Nephron progenitor cell (in vitro differentiated cells): ENCODE measurements around the gene TTLL12.

Source experiments
- DNase-seq: peaks from one replicate; pipeline ENCODE4 v3.0.0; 2021
- H3K27ac Mint-ChIP-seq: 2 replicates; pipeline ENCODE4 v1.8.0; 2021; ENCODE audit warnings: mild to moderate bottlenecking, moderate library complexity, mixed read lengths
- H3K27me3 Mint-ChIP-seq: 2 replicates; pipeline ENCODE4 v1.8.0; 2021; ENCODE audit warnings: mild to moderate bottlenecking, low read depth, mixed read lengths; ENCODE audit not compliant: poor library complexity
- H3K36me3 Mint-ChIP-seq: 2 replicates; pipeline ENCODE4 v1.8.0; 2021; ENCODE audit warnings: low read depth, mixed read lengths
- H3K4me1 Mint-ChIP-seq: 2 replicates; pipeline ENCODE4 v1.8.0; 2021; ENCODE audit warnings: mixed read lengths
- H3K4me3 Mint-ChIP-seq: 2 replicates; pipeline ENCODE4 v1.8.0; 2021; ENCODE audit warnings: mild to moderate bottlenecking, moderate library complexity, mixed read lengths
- H3K9me3 Mint-ChIP-seq: 2 replicates; pipeline ENCODE4 v1.8.0; 2021; ENCODE audit warnings: mild to moderate bottlenecking, moderate library complexity, mixed read lengths
- TF ChIP-seq, protein P1 (sequence below): fragments of 200-600 bp; sonication (generic); IDR thresholded peaks from 2 replicates; pipeline ENCODE4 v1.5.0; 2021; ENCODE audit warnings: antibody characterized with exemption

Gene TTLL12

DNA sequence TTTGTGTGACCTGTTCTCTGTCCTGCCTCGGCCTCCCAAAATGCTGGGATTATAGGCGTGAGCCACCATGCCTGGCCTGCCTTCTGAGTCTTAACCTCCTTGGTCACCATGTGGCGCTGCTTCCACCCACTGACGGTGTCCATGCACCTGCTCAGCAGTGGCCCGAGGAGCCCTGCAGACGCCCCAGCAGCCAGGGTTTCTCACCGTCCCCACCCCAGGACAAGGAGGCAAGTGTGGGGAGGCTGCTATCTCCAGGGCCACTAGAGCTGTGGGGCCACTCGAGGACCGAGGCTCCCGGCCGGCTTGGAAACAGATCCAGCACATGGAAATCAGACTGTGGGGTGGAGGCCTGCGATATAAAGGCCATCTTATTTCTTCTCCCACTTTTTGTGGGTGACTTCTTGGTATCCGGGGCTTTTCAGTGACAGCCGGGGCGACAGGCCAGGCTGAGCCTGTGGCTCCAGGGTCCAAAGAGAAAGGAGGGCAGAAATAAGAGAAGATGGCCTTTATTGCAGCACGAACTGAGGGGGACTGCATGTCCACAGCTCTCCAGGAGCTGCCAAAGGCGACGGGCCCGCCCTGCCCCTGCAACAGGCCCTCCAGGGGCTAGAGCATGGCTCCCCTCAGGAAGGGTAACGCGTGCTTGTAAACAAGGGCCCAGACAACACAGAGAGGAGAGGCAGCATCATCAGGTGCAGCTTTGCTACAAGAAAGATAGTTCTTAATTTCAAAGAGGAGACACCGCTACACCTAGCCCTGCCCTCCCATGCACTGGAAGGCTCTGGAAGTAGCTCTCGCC, 20.6 kb downstream of the TTLL12 start:
- TF ChIP-seq, protein P1, sequence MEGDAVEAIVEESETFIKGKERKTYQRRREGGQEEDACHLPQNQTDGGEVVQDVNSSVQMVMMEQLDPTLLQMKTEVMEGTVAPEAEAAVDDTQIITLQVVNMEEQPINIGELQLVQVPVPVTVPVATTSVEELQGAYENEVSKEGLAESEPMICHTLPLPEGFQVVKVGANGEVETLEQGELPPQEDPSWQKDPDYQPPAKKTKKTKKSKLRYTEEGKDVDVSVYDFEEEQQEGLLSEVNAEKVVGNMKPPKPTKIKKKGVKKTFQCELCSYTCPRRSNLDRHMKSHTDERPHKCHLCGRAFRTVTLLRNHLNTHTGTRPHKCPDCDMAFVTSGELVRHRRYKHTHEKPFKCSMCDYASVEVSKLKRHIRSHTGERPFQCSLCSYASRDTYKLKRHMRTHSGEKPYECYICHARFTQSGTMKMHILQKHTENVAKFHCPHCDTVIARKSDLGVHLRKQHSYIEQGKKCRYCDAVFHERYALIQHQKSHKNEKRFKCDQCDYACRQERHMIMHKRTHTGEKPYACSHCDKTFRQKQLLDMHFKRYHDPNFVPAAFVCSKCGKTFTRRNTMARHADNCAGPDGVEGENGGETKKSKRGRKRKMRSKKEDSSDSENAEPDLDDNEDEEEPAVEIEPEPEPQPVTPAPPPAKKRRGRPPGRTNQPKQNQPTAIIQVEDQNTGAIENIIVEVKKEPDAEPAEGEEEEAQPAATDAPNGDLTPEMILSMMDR, result no peak
- H3K27me3 Mint-ChIP-seq, result peaks cover 6% of the 10 kb centered on the region
- no peak for DNase-seq
- no peak overlapping the region for H3K4me3 Mint-ChIP-seq
- H3K27ac Mint-ChIP-seq, result no peak overlapping the region
- no peaks in the 10 kb centered on the region for H3K9me3 Mint-ChIP-seq
- H3K4me1 Mint-ChIP-seq, result peaks cover 14% of the 10 kb centered on the region
- H3K36me3 Mint-ChIP-seq, result peaks cover 15% of the 10 kb centered on the region

DNA sequence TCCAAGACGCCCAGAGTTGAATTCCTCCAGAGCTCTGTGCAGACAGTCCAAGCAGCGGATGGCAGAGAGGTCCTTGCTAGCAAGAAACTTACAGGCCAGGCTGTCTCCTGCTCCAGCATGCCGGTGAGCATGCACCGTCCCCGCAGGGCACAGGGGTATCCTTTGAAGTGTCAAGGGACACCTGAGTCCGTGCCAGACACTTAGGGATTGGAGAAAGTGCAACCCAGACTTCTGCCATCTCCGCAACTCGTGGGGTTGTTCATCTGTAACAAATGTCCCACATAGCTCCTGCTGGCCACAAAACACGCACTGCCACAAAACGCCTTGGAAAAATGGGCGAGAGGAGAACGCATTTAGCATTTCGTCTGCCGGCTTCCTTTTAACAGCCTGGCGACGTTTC, 22.3 kb downstream of the TTLL12 start:
- peaks cover 5% of the 10 kb centered on the region for H3K36me3 Mint-ChIP-seq
- peaks cover 14% of the 10 kb centered on the region for H3K4me1 Mint-ChIP-seq
- peak overlapping the region; percentile 50 for H3K27ac Mint-ChIP-seq
- DNase-seq, result no peak
- TF ChIP-seq, protein P1, result no peak
- H3K4me3 Mint-ChIP-seq, result no peak overlapping the region
- H3K27me3 Mint-ChIP-seq, result peaks cover 6% of the 10 kb centered on the region
- H3K9me3 Mint-ChIP-seq, result no peaks in the 10 kb centered on the region

DNA sequence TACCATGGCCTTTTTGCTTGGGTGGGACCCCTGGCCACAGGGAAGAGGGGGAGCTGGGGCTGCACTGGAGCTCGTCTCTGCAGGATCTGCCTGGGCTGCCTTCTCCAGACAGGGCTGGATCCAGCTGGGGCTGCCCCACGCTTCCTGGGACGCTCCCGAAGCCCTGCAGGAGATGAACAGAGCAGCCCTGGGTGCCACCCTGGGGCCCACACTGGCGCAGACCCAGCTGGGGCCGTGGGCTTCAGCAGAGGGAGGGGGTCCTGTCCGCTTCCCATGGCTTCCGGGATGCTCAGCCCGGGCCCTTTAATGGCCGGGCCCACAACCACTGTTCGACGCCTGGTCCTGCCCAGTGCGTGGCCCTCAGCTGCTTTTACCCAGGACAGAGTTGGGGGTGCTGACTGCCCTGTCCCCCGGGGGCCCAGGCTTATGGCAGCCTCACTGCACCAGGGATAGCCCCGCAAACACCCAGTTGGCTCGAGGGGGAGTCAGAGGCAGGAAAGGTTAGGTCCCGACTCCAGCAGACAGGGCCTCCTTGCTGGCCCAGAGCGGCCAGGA, 23.6 kb downstream of the TTLL12 start:
- peaks cover 7% of the 10 kb centered on the region for H3K27me3 Mint-ChIP-seq
- DNase-seq, result no peak

DNA sequence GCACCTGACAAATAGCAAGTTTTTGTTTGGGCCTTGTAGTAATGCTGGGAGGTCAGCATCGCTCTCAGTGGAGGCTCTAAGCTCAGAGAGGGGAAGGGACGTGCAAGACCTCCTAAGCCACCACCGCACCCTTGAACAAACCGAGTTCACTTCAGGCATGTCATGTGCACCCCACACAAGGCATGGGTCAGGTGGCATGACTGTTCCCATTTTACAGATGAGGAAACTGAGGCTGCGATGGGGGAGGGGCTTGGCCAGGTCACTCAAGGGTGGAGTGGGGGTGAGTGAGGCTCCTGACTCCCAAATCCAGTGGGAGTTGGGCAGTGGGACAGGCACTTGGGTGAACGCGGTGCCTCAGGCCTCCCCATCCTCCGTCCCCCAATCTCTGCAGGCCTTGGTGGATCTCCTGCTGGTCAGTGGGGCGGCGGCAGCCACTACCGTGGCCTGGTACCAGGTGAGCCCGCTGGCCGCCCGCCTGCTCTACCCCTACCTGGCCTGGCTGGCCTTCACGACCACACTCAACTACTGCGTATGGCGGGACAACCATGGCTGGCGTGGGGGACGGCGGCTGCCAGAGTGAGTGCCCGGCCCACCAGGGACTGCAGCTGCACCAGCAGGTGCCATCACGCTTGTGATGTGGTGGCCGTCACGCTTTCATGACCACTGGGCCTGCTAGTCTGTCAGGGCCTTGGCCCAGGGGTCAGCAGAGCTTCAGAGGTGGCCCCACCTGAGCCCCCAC, 24.4 kb downstream of the TTLL12 start:
- Mint-ChIP-seq H3K4me1 (peaks cover 24% of the 10 kb centered on the region), H3K27ac (no peak overlapping the region), H3K27me3 (peaks cover 12% of the 10 kb centered on the region), H3K9me3 (no peaks in the 10 kb centered on the region), H3K36me3 (peaks cover under 1% of the 10 kb centered on the region), H3K4me3 (no peak overlapping the region)
- TF ChIP-seq, protein P1, result no peak
- DNase-seq, result no peak

More for the DNA sequence above, 23.6 kb downstream of the TTLL12 start:
- TF ChIP-seq, protein P1, result no peak
- H3K4me3 Mint-ChIP-seq, result no peak overlapping the region
- no peak overlapping the region for H3K27ac Mint-ChIP-seq
- peaks cover 19% of the 10 kb centered on the region for H3K4me1 Mint-ChIP-seq
- peaks cover 5% of the 10 kb centered on the region for H3K36me3 Mint-ChIP-seq
- no peaks in the 10 kb centered on the region for H3K9me3 Mint-ChIP-seq

DNA sequence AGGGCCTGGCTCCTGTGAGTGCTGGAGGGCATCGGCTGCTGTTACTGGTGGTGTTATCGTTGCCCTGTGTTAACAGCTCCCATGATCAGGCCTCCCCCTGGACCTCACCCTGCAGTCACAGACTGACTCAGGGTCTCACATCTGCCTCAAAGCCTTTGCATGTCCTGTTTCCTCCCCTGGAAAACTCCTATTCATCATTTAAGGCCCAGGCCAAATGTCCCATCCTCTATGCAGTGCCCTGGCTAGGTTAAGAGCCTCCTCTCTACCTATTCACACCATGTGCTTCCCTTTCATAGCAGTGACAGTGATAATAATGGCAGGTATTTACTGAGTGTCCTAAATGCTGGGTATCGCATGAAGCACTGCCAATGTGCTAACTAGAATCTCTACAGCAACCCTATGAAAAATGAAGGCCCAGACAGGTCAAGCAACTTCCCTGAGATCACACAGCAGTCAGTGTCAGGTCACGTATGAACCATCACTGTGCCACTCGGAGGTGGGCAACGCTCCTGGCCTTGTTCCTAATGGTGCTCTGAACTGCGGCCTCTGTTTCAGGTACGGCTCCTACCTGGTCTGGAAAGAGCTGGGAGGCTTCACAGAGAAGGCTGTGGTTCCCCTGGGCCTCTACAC, 26.3 kb downstream of the TTLL12 start:
- Mint-ChIP-seq H3K27me3 (peaks cover 15% of the 10 kb centered on the region), H3K36me3 (no peaks in the 10 kb centered on the region), H3K4me1 (peaks cover 24% of the 10 kb centered on the region), H3K4me3 (no peak overlapping the region), H3K27ac (peak overlapping the region; percentile 72), H3K9me3 (no peaks in the 10 kb centered on the region)
- TF ChIP-seq, protein P1, result no peak
- DNase-seq, result no peak
